Measurements from ENCODE around the gene DCDC2C. TPM values are rescaled to one million over a fixed set of nuclear protein-coding genes. Genes with fewer than 3 reads are reported as not detected.

Gene DCDC2C
- total and polyA plus RNA-seq, 2 donors (not counting 3 experiments of a cell fraction or from before 2014, with no cell fraction given): not detected

- no peak overlapping the region for H3K27ac ChIP-seq (ENCODE audit: insufficient read depth, low read depth, low read length)
- dilution Hi-C loops (cut with MboI; ENCODE audit: extremely low pct_ligation_motif_present, low sequenced_read_pairs): no loop called here
- no peaks in the 10 kb centered on the region for H3K9me3 ChIP-seq (replicated peaks; ENCODE audit: control insufficient read depth, insufficient read depth, low read length)
- H3K36me3 ChIP-seq (ENCODE audit: control insufficient read depth in 2 of 2, extremely low read depth in 1 of 2, insufficient read depth in 2 of 2, low read length in 2 of 2): no peaks in the 10 kb centered on the region
- H4K20me1 ChIP-seq (replicated peaks; ENCODE audit: control insufficient read depth, extremely low read depth, insufficient read depth, low read length): no peaks in the 10 kb centered on the region
- no peaks in the 10 kb centered on the region for H3K27me3 ChIP-seq (ENCODE audit: control insufficient read depth in 2 of 2, insufficient read depth in 2 of 2, low read length in 2 of 2)
- intact Hi-C loops (cut with micrococcal nuclease): no loop called here
- no peak overlapping the region for H3K4me3 ChIP-seq (replicated peaks in 1 of 3; ENCODE audit: insufficient read depth in 1 of 3, low read depth in 1 of 3, low read length in 3 of 3)
- no TSS peak for BruUV-seq (replicated peaks)
- H3K9me1 ChIP-seq (replicated peaks; ENCODE audit: control insufficient read depth, extremely low read depth, insufficient read depth, low read length): no peaks in the 10 kb centered on the region
- no peaks in the 10 kb centered on the region for H3K79me2 ChIP-seq (ENCODE audit: control insufficient read depth, insufficient read depth, low read length)
- CTCF ChIA-PET: no interaction called here
- POLR2A ChIA-PET: no interaction called here
- no peaks in the 10 kb centered on the region for H3K4me1 ChIP-seq (ENCODE audit: control insufficient read depth, extremely low read depth, insufficient read depth, low read length)
- DNase-seq (ENCODE audit: low read depth, low spot score) (no peak), FAIRE-seq (no peak)
- no peak overlapping the region for H3K4me2 ChIP-seq (ENCODE audit: insufficient read depth, low read length)
- H2AFZ ChIP-seq (ENCODE audit: low read depth, low read length): no peak overlapping the region
- no peak overlapping the region for H3K9ac ChIP-seq (replicated peaks; ENCODE audit: extremely low read depth, insufficient read depth, low read length)
- TF ChIP-seq FOS (IDR thresholded peaks at IDR 0.05; ENCODE audit: borderline replicate concordance, insufficient read depth, low read length) (no peak), POLR2A (IDR thresholded peaks at IDR 0.05; ENCODE audit: low read depth, low read length) (no peak), GATA2 (IDR thresholded peaks at IDR 0.05; ENCODE audit: insufficient read depth, insufficient read length, low read depth, low read length) (no peak), POLR2AphosphoS5 (IDR thresholded peaks at IDR 0.05; ENCODE audit: insufficient read depth, low read depth, low read length) (no peak), MYC (IDR thresholded peaks at IDR 0.05; ENCODE audit: low read depth, low read length) (no peak), JUN (IDR thresholded peaks at IDR 0.05; ENCODE audit: borderline replicate concordance, insufficient read depth, insufficient read length, low read depth) (no peak), EZH2 (IDR thresholded peaks at IDR 0.05; ENCODE audit: borderline replicate concordance, low read depth, low read length, severe bottlenecking) (no peak)
- TF ChIP-seq, protein P1, sequence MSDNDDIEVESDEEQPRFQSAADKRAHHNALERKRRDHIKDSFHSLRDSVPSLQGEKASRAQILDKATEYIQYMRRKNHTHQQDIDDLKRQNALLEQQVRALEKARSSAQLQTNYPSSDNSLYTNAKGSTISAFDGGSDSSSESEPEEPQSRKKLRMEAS (IDR thresholded peaks at IDR 0.05; ENCODE audit: insufficient read depth, insufficient read length): no peak
- TF ChIP-seq, protein P2, sequence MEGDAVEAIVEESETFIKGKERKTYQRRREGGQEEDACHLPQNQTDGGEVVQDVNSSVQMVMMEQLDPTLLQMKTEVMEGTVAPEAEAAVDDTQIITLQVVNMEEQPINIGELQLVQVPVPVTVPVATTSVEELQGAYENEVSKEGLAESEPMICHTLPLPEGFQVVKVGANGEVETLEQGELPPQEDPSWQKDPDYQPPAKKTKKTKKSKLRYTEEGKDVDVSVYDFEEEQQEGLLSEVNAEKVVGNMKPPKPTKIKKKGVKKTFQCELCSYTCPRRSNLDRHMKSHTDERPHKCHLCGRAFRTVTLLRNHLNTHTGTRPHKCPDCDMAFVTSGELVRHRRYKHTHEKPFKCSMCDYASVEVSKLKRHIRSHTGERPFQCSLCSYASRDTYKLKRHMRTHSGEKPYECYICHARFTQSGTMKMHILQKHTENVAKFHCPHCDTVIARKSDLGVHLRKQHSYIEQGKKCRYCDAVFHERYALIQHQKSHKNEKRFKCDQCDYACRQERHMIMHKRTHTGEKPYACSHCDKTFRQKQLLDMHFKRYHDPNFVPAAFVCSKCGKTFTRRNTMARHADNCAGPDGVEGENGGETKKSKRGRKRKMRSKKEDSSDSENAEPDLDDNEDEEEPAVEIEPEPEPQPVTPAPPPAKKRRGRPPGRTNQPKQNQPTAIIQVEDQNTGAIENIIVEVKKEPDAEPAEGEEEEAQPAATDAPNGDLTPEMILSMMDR (IDR thresholded peaks at IDR 0.05; ENCODE audit: extremely low read depth in 1 of 2, insufficient read depth in 1 of 2, low read depth in 1 of 2, low read length in 2 of 2): no peak
Observed at GRCh38 chr2:3745920-3746319, 42.5 kb downstream of the DCDC2C start.
